ENCODE data around the gene PLPP3.

Gene PLPP3

GRCh38 chr1:56511766-56512165 is 67.6 kb downstream of the PLPP3 start:
- in situ Hi-C loops (cut with HindIII; ENCODE audit: low sequenced_read_pairs), result no loop called here
- H3K4me3 ChIP-seq (ENCODE audit: low read depth, low read length), result no peak overlapping the region
- DNase-seq (ENCODE audit: low read depth, low spot score), result no peak
- TF ChIP-seq CTCF (IDR thresholded peaks at IDR 0.05; ENCODE audit: low read depth, low read length), result no peak

GRCh38 chr1:56511364-56511763 is 68.0 kb downstream of the PLPP3 start:
- no peak for DNase-seq (ENCODE audit: low read depth, low spot score)
- in situ Hi-C loops (cut with HindIII; ENCODE audit: low sequenced_read_pairs), result no loop called here
- no peak for TF ChIP-seq CTCF (IDR thresholded peaks at IDR 0.05; ENCODE audit: low read depth, low read length)
- no peak overlapping the region for H3K4me3 ChIP-seq (ENCODE audit: low read depth, low read length)

- DNase-seq (ENCODE audit: low read depth, low spot score), result no peak
- in situ Hi-C loops (cut with HindIII; ENCODE audit: low sequenced_read_pairs), result no loop called here
- no peak overlapping the region for H3K4me3 ChIP-seq (ENCODE audit: low read depth, low read length)
- TF ChIP-seq CTCF (IDR thresholded peaks at IDR 0.05; ENCODE audit: low read depth, low read length), result no peak
Measured at GRCh38 chr1:56510642-56511021, 68.7 kb downstream of the PLPP3 start.

GRCh38 chr1:56509713-56510641 is 69.4 kb downstream of the PLPP3 start:
- H3K4me3 ChIP-seq (ENCODE audit: low read depth, low read length), result no peak overlapping the region
- in situ Hi-C loops (cut with HindIII; ENCODE audit: low sequenced_read_pairs), result no loop called here
- no peak for DNase-seq (ENCODE audit: low read depth, low spot score)
- no peak for TF ChIP-seq CTCF (IDR thresholded peaks at IDR 0.05; ENCODE audit: low read depth, low read length)

- DNase-seq (ENCODE audit: low read depth, low spot score), result no peak
- in situ Hi-C loops (cut with HindIII; ENCODE audit: low sequenced_read_pairs), result no loop called here
- no peak for TF ChIP-seq CTCF (IDR thresholded peaks at IDR 0.05; ENCODE audit: low read depth, low read length)
- no peak overlapping the region for H3K4me3 ChIP-seq (ENCODE audit: low read depth, low read length)
Measured at GRCh38 chr1:56508523-56508983, 70.8 kb downstream of the PLPP3 start.

GRCh38 chr1:56507925-56508522 is 71.3 kb downstream of the PLPP3 start:
- H3K4me3 ChIP-seq (ENCODE audit: low read depth, low read length), result no peak overlapping the region
- in situ Hi-C loops (cut with HindIII; ENCODE audit: low sequenced_read_pairs), result no loop called here
- no peak for TF ChIP-seq CTCF (IDR thresholded peaks at IDR 0.05; ENCODE audit: low read depth, low read length)
- no peak for DNase-seq (ENCODE audit: low read depth, low spot score)
